RKO (cell line): Measurements from ENCODE around the gene MIB2.

Experiments
- DNase-seq: peaks from one replicate; pipeline ENCODE4 v3.0.0-alpha.2; 2016; ENCODE audit warnings: low spot score

Gene MIB2

GRCh38 chr1:1614204-1614953, 921 bp upstream of the MIB2 start:
- peak; percentile 67 for DNase-seq

GRCh38 chr1:1614954-1615255, 395 bp upstream of the MIB2 start:
- no peak for DNase-seq

GRCh38 chr1:1616045-1616790, 918 bp downstream of the MIB2 start:
- peak; percentile 50 for DNase-seq

DNA sequence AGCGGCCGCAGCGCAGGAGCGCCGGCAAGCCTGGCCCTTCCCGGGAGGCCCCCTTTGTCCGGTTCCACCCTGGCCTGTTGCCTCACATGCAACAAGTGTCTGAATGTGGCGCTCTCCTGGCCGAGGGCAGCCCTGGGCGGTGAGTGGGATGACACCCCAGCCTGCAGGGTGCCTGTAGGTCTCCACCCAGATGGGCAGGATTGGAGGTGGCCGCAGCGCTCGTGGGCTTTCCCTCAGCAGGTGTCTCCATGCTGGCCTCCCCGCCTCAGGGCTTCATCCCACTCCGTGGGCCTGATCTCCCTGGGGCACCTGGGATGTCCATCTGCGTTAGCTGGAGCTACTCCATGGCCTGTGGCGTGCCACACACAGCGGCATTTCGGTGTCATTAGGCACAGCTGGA, 1.5 kb downstream of the MIB2 start:
- no peak for DNase-seq

DNA sequence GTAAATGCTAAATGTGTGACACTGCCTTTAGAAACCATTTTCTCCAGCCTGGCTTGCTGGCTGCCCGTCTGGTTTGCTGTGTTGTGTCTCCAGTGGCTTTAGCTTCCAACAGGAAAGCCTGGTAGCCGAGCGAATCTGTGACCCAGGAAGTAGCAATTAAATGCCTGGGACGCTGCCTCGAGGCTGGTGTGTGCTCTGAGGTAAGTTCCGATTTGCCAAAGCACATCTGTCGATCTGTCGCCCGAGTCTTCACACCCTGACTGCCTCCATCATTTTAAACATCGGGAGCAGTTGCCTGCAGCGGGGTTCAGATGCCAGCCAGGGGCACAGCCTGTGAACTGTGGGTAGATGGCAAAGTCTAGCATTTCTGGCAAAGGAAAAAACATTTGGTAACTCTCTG, 2.2 kb downstream of the MIB2 start:
- no peak for DNase-seq

DNA sequence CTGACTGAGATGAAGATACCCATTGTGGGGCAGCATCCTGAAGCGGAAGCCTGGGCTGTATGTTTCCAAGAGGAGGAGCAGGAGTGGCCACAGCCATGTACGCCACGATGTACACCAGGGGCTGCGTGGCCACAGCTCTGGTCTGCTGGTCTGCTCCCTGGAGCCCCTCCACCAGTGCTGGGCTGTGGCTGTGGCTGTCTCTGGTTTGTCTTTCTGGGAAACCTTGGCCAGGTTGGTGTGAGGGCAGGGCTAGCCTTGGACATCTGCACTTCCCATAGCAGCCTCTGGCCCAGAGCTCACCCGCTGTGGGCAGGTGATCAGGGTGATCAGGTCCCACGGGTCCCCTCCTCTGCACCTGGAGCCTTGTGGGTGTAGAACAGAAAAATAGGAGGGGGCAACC, 2.6 kb downstream of the MIB2 start:
- no peak for DNase-seq

GRCh38 chr1:1618396-1619068, 3.2 kb downstream of the MIB2 start:
- no peak for DNase-seq

GRCh38 chr1:1619917-1620361, 4.6 kb downstream of the MIB2 start:
- no peak for DNase-seq

DNA sequence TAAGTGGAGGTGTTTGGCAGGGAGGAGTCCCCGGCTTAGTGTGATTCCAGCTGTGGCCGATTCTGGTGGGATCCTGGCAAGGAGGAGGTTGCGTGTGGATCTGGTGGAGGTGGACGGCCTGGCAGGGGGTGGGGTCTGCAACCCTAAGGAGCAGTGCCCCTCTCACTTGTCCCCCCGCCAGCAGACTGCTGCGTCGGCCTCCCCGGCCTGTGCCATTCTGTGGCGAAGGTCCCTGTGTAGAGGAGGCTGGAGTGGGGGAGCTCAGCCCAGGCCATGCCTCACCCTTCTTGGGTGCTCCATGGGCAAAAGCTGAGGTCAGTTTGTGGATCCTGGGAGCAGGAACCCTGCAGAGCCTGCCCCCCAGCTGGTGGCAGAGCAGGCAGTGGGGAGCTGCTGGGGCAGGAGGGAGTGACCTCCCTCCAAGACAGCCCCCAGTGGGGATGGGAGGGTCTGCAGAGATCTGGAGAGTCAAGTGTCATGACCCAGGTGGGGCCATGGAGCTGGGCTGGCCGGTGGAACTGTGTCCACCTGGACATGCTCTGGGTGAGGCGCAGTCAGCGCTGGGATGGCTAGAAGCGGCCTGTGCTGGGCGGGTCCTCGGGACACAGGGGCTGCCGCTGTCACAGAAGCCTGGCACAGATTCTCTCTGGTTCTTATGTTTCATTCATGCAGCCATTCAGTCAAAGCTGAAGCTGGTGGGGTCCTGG, 5.3 kb downstream of the MIB2 start:
- DNase-seq = no peak

- no peak for DNase-seq
Measured at GRCh38 chr1:1621173-1622009, 6.1 kb downstream of the MIB2 start.

- DNase-seq = no peak
Measured at GRCh38 chr1:1622010-1622787, 6.9 kb downstream of the MIB2 start.

DNA sequence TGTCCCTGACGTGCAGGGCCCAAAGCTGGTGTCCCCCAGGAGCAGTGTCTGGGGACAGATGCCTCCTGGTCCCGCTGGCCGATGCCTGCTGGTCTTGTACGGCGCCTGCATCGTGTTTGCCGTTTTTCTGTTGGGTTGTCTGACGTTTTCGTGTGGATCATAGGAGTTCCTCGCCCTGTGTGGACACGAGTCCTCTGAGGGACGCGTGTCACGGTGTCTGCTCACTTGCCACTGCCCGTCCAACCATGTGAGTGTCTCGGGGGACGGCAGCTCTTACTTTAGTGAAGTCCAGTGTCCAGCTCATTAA, 7.4 kb downstream of the MIB2 start:
- DNase-seq = no peak

DNA sequence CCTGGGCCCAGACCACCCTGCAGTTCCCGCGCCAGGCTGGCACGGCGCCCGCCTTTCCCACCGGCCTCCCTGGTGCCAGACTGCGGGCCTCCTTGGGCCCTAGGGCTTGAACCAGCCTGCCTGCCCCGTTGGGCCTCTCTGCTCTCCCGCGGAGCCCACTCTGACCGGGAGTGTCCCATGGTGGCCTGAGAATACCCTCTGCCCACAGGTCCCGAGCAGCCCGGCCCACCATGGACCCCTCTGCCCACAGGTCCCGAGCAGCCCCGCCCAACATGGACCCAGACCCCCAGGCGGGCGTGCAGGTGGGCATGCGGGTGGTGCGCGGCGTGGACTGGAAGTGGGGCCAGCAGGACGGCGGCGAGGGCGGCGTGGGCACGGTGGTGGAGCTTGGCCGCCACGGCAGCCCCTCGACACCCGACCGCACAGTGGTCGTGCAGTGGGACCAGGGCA, 7.9 kb downstream of the MIB2 start:
- DNase-seq = no peak

DNA sequence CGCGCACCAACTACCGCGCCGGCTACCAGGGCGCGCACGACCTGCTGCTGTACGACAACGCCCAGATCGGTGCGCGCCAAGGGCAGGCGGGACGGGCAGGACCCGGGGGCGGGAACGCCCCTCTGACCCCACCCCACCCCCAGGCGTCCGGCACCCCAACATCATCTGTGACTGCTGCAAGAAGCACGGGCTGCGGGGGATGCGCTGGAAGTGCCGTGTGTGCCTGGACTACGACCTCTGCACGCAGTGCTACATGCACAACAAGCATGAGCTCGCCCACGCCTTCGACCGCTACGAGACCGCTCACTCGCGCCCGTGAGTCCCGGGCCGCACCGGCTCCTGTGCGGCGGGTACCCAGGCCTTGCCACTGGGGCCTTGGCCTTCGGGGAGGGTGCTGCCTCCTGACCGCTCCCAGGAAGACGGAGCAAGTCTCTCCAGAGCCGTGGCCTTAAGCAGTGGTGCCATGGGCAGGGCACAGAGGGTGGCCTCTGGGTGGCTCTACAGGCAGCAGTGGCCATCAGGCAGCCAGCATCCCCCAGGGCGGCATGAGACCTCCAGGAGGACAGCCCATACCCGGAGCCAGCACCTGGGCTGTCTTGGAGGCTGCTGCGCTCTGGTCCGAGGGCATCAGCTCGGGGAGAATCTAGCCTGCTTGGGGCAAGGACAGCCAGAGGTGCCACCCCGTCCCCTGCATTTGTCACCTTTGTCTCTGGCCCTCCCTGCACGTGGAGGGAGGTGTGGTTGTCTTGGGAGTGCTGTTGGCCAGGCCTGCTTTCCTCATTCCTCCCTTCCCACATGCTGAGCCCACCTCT, 8.5 kb downstream of the MIB2 start:
- no peak for DNase-seq

- DNase-seq = no peak
Measured at GRCh38 chr1:1624443-1625403, 9.4 kb downstream of the MIB2 start.

GRCh38 chr1:1625404-1625775, 10.1 kb downstream of the MIB2 start:
- no peak for DNase-seq

DNA sequence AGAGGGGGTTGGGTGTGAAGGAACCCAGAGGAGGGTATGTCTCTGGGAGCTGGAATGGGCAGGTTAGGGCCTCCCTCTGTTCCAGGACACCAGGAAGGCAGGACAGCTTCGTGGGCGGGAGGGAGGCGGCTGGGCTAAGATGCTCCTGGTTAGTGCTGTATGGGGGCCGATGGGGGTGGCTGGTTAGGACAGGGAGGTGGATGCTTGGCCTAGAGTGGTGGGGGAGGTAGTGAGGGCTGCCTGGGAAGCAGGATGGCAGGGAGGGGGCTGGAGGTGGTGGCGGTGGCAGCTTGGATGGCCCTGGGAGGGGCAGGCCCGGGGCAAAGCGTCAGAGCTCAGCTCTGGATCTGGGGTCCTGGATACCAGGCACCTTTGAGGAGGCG, 10.5 kb downstream of the MIB2 start:
- no peak for DNase-seq

- no peak for DNase-seq
Measured at GRCh38 chr1:1626207-1627141, 11.2 kb downstream of the MIB2 start.
